K562 (cell line): Measurements from ENCODE around the gene RNF11. TPM values are rescaled to one million over a fixed set of nuclear protein-coding genes. Genes with fewer than 3 reads are reported as not detected.
A peak's percentile ranks its signal among the peaks of the same experiment; 100 is the strongest.

Source experiments
- ATAC-seq: fragments of 200-7000 bp; cut with Tn5 transposase; 3 replicates; pipeline ENCODE4 v1.9.1; 2020; ENCODE audit warnings: moderate library complexity
- BruUV-seq: library from RNA; stranded (reverse); fragments of 400-500 nt; replicated peaks from 2 replicates; lab custom pipeline; 2021; lab: Mats Ljungman, UMichigan
- CTCF ChIA-PET: fragments of 300-600 bp; formaldehyde crosslinking; extraction: SDS; loops from one replicate; lab custom pipeline; 2021; ENCODE audit warnings: low intra/inter-chr PET ratio; lab: Yijun Ruan, JAX
- POLR2A ChIA-PET: fragments of 300-600, 350-650 bp; sonication (Branson Sonifier 250); formaldehyde crosslinking; extraction: SDS; loops from one replicate; lab custom pipeline; 2021; ENCODE audit warnings: antibody characterized with exemption, inconsistent platforms; lab: Yijun Ruan, JAX
- DNase-seq, 4 experiments: peaks; one replicate each; pipeline versions ENCODE4 v3.0.0 to v3.0.0-alpha.2; 2011 to 2018; ENCODE audit warnings: low spot score in 3 of 4, mixed read lengths in 3 of 4; ENCODE audit errors: extremely low read depth in 1 of 4
- FAIRE-seq: peaks from 2 replicates; lab custom pipeline; 2011; peaks lifted over from hg19 to GRCh38; lab: Jason Lieb, UNC
- H2AFZ ChIP-seq: 2 replicates; pipeline ENCODE4 v1.6.0; 2011; ENCODE audit warnings: low read depth, low read length, control low read depth, inconsistent platforms
- H3K27ac ChIP-seq: fragments of 200-600 bp; 3 replicates; pipeline ENCODE4 v1.8.0; 2011; ENCODE audit warnings: low read depth, mild to moderate bottlenecking, control low read depth, inconsistent platforms, low read length, moderate library complexity, mixed read lengths; ENCODE audit errors: extremely low read depth
- H3K27me3 ChIP-seq, 2 experiments: fragments of 300-600 bp in 1 of 2; 2 replicates in 1 of 2; 3 replicates in 1 of 2; pipeline versions ENCODE4 v1.6.0 to v1.8.0; 2011; ENCODE audit warnings: inconsistent platforms in 2 of 2, low read length in 2 of 2, mild to moderate bottlenecking in 1 of 2, mixed read lengths in 1 of 2, moderate library complexity in 1 of 2; ENCODE audit not compliant: control insufficient read depth in 2 of 2, insufficient read depth in 2 of 2
- H3K36me3 ChIP-seq: fragments of 300-600 bp; 3 replicates; pipeline ENCODE4 v1.8.0; 2011; ENCODE audit warnings: mild to moderate bottlenecking, low read length, inconsistent platforms; ENCODE audit not compliant: control insufficient read depth, insufficient read depth
- H3K4me1 ChIP-seq, 2 experiments: fragments of 200-600 bp in 1 of 2; replicated peaks in 1 of 2; 2 replicates in 1 of 2; 3 replicates in 1 of 2; pipeline versions ENCODE4 v1.5.1 to v1.8.0; 2011; ENCODE audit warnings: inconsistent platforms in 2 of 2, low read length in 2 of 2, mild to moderate bottlenecking in 1 of 2, mixed read lengths in 1 of 2, moderate library complexity in 1 of 2; ENCODE audit not compliant: control insufficient read depth in 2 of 2, insufficient read depth in 2 of 2
- H3K4me2 ChIP-seq: 2 replicates; pipeline ENCODE4 v1.6.1; 2011; ENCODE audit warnings: low read length, control low read depth, inconsistent platforms, mixed read lengths; ENCODE audit not compliant: insufficient read depth
- H3K4me3 ChIP-seq: fragments of 200-600 bp; sonication (generic), shearing (Covaris generic); 2 replicates; pipeline ENCODE4 v1.5.1; 2016; ENCODE audit warnings: control low read depth, inconsistent platforms
- H3K79me2 ChIP-seq: fragments of 200-600 bp; 3 replicates; pipeline ENCODE4 v1.8.0; 2011; ENCODE audit warnings: low read length, inconsistent platforms; ENCODE audit not compliant: control insufficient read depth, insufficient read depth
- H3K9ac ChIP-seq, 2 experiments: 2 replicates each; pipeline versions ENCODE4 v1.6.0 to v1.6.1; 2011; ENCODE audit warnings: low read depth in 2 of 2, low read length in 2 of 2, control low read depth in 1 of 2, inconsistent platforms in 1 of 2, mild to moderate bottlenecking in 1 of 2, mixed read lengths in 1 of 2; ENCODE audit not compliant: insufficient read depth in 1 of 2
- H3K9me1 ChIP-seq: one replicate; pipeline ENCODE4 v1.6.0; 2011; ENCODE audit warnings: inconsistent platforms, mild to moderate bottlenecking, low read length, moderate library complexity; ENCODE audit not compliant: control insufficient read depth, insufficient read depth
- H3K9me3 ChIP-seq: replicated peaks from 2 replicates; pipeline ENCODE4 v1.5.1; 2011; ENCODE audit warnings: low read depth, low read length, inconsistent platforms; ENCODE audit not compliant: control insufficient read depth, insufficient read depth
- H4K20me1 ChIP-seq: replicated peaks from 2 replicates; pipeline ENCODE4 v1.6.1; 2011; ENCODE audit warnings: low read length, inconsistent platforms, mixed read lengths; ENCODE audit not compliant: control insufficient read depth, insufficient read depth
- E4F1 ChIP-seq: fragments of 250-450 bp; sonication (Bioruptor Pico); IDR thresholded peaks from 2 replicates; pipeline ENCODE4 v1.5.0; 2021; ENCODE audit warnings: mild to moderate bottlenecking, borderline replicate concordance
- EHMT2 ChIP-seq: fragments of 450-650 bp; IDR thresholded peaks from 2 replicates; pipeline ENCODE4 v1.6.1; 2018; ENCODE audit warnings: antibody characterized with exemption
- GABPA ChIP-seq: fragments of 200-800 bp; sonication (Bioruptor generic); conservative IDR thresholded peaks from 2 replicates; pipeline ENCODE4 v1.6.1; 2016; ENCODE audit warnings: low read depth, missing genetic modification characterization, missing compliant biosample characterization
- HOMEZ ChIP-seq: fragments of 250-450 bp; sonication (Bioruptor Pico); IDR thresholded peaks from 2 replicates; pipeline ENCODE4 v1.4.0; 2020; ENCODE audit warnings: mild to moderate bottlenecking, moderate library complexity
- PTRF ChIP-seq: fragments of 450-650 bp; IDR thresholded peaks from 2 replicates; pipeline ENCODE4 v1.6.1; 2016; ENCODE audit warnings: mild to moderate bottlenecking, missing genetic modification characterization, missing compliant biosample characterization
- ZNF23 ChIP-seq: fragments of 250-450 bp; sonication (Bioruptor Pico); IDR thresholded peaks from 2 replicates; pipeline ENCODE4 v1.4.0; 2020; ENCODE audit warnings: mild to moderate bottlenecking
- WGBS: fragments of 100-300 bp; shearing (Covaris generic); methylation state at CpG from one replicate; pipeline ENCODE4 v1.1.6; 2016; ENCODE audit warnings: low coverage, mixed read lengths; ENCODE audit not compliant: insufficient coverage; ENCODE audit errors: missing lambda C conversion rate; 5-methylcytosine and 5-hydroxymethylcytosine counted together
- in situ Hi-C: fragments of 300-500 bp; cut with MboI; formaldehyde crosslinking; loops from 4 replicates; pipeline ENCODE4 v1.15.0; 2018; ENCODE audit warnings: inconsistent platforms, mixed read lengths
- intact Hi-C: fragments of 100-400 bp; cut with micrococcal nuclease; formaldehyde crosslinking; loops from 2 replicates; pipeline ENCODE4 v1.14.2; 2022
- polyA plus RNA-seq, 8 experiments: library from polyadenylated mRNA; depleted of rRNA in 4 of 8; stranded (reverse) in 5 of 8; unstranded in 3 of 8; fragments of >200 nt; fragmentation: Nextera tagmentation in 2 of 8; fragmentation: Illumina TruSeq in 1 of 8; extraction: Ambion mirVana in 2 of 8; extraction: Trizol in 1 of 8; gene quantifications; 2 replicates each; pipeline versions ENCODE4 v1.2.1 to v1.2.3, GENCODE V29; 2011 to 2014; ENCODE audit warnings: inconsistent platforms in 1 of 8, missing spikeins in 1 of 8
- total RNA-seq, 7 experiments: library from RNA; depleted of rRNA in 6 of 7; stranded (reverse); fragments of >200 nt in 6 of 7; fragmentation: Illumina TruSeq in 2 of 7; extraction: Trizol in 2 of 7; gene quantifications; 2 replicates each; pipeline versions ENCODE4 v1.2.1 to v1.2.3, GENCODE V29; 2011 to 2021; ENCODE audit warnings: low replicate concordance in 1 of 7

Gene RNF11
- total and polyA plus RNA-seq, 9 of the 15 experiments (the other 6 are each of a cell fraction or from before 2014, with no cell fraction given) = 5.7 to 34.3 (median 23.1) TPM

GRCh38 chr1:51305371-51305823 lies 69.3 kb downstream of the RNF11 start:
- no peak for FAIRE-seq
- no peak overlapping the region for H3K4me2 ChIP-seq
- in situ Hi-C loops = no loop called here

More at GRCh38 chr1:51305371-51305823, 69.3 kb downstream of the RNF11 start:
- intact Hi-C loops = no loop called here
- WGBS = 37% methylated on average over 4 of the region's 4 CpGs
- Histone ChIP-seq H2AFZ (no peak overlapping the region), H3K4me3 (no peak overlapping the region), H4K20me1 (no peaks in the 10 kb centered on the region), H3K36me3 (no peaks in the 10 kb centered on the region), H3K27me3 (no peaks in the 10 kb centered on the region), H3K79me2 (no peaks in the 10 kb centered on the region), H3K27ac (no peak overlapping the region), H3K9me1 (no peaks in the 10 kb centered on the region), H3K9ac (peak overlapping the region in 1 of 2 experiments; percentile 55; a peak in 1 of 4 replicates), H3K4me1 (peaks cover 18 to 46% of the 10 kb centered on the region in 2 experiments; a peak in 4 of 5 replicates), H3K9me3 (no peaks in the 10 kb centered on the region; the same call in 1 of the 2 replicates)
- DNase-seq (no peak), ATAC-seq (no peak)
- TF ChIP-seq EHMT2 (no peak), ZNF23 (CRISPR knock-in tag) (no peak), PTRF (no peak), GABPA (no peak), HOMEZ (no peak), E4F1 (CRISPR knock-in tag) (no peak)
- ChIA-PET CTCF (no interaction called here), POLR2A (interaction anchor here (0.6 to 1.4 kb wide), 6 partner anchors 9 to 607 kb away, joined by 3 to 6 read pairs (median 4); partner anchors contain the start of gene RNF11)
- no TSS peak for BruUV-seq
